Parathyroid adenoma (tissue), 2 donors: ENCODE results near the gene SNX27.
"Not testable (repeated sequence)": the region's sequence is repeated elsewhere in the genome, so short reads cannot be mapped to it uniquely, and the experiment has no call there.

ENCODE experiments used
- H2AFZ ChIP-seq: fragments of 300-600 bp; sonication (generic); one replicate; pipeline ENCODE4 v1.7.0; 2017; ENCODE audit warnings: antibody characterized with exemption, mild to moderate bottlenecking
- H3K27ac ChIP-seq: fragments of 300-600 bp; sonication (generic); one replicate; pipeline ENCODE4 v1.7.0; 2017
- H3K27me3 ChIP-seq: fragments of 300-600 bp; sonication (generic); one replicate; pipeline ENCODE4 v1.7.0; 2017; ENCODE audit warnings: low read length; ENCODE audit not compliant: control insufficient read depth, insufficient read depth
- H3K36me3 ChIP-seq: fragments of 300-600 bp; sonication (generic); one replicate; pipeline ENCODE4 v1.7.0; 2017; ENCODE audit warnings: low read length; ENCODE audit not compliant: control insufficient read depth, insufficient read depth
- H3K4me1 ChIP-seq: fragments of 300-600 bp; sonication (generic); one replicate; pipeline ENCODE4 v1.7.0; 2017; ENCODE audit warnings: control low read depth
- H3K4me2 ChIP-seq: fragments of 300-600 bp; sonication (generic); one replicate; pipeline ENCODE4 v1.7.0; 2017; ENCODE audit warnings: low read length
- H3K4me3 ChIP-seq: fragments of 300-600 bp; sonication (generic); one replicate; pipeline ENCODE4 v1.7.0; 2017; ENCODE audit warnings: low read depth, low read length
- H3K79me2 ChIP-seq: fragments of 300-600 bp; sonication (generic); one replicate; pipeline ENCODE4 v1.7.0; 2017; ENCODE audit warnings: control low read depth
- H3K9ac ChIP-seq: fragments of 300-600 bp; sonication (generic); one replicate; pipeline ENCODE4 v1.7.0; 2017; ENCODE audit warnings: mild to moderate bottlenecking
- H3K9me3 ChIP-seq: fragments of 300-600 bp; sonication (generic); one replicate; pipeline ENCODE4 v1.7.0; 2017; ENCODE audit warnings: low read length; ENCODE audit not compliant: control insufficient read depth
- CTCF ChIP-seq: fragments of 300-600 bp; sonication (generic); IDR thresholded peaks from one replicate; pipeline ENCODE4 v1.7.0; 2017; ENCODE audit warnings: antibody characterized with exemption, mild to moderate bottlenecking
- donor health status: primary hyperparathyroidism.

SNX27 gene

GRCh38 chr1:151641229-151641628 is 29.4 kb downstream of the SNX27 start:
- Histone ChIP-seq H3K27ac (no peak overlapping the region), H3K36me3 (no peaks in the 10 kb centered on the region), H3K9me3 (no peaks in the 10 kb centered on the region), H3K4me3 (no peak overlapping the region), H3K27me3 (no peaks in the 10 kb centered on the region), H3K9ac (no peak overlapping the region), H3K79me2 (peaks cover 6% of the 10 kb centered on the region), H3K4me2 (no peak overlapping the region), H3K4me1 (peaks cover 4% of the 10 kb centered on the region), H2AFZ (no peak overlapping the region)
- no peak for TF ChIP-seq CTCF

GRCh38 chr1:151643085-151643484 is 31.2 kb downstream of the SNX27 start:
- not testable (repeated sequence) for H3K27ac ChIP-seq, H3K79me2 ChIP-seq, H3K4me1 ChIP-seq, H3K36me3 ChIP-seq, H3K9ac ChIP-seq, H2AFZ ChIP-seq, H3K4me2 ChIP-seq, H3K4me3 ChIP-seq, H3K9me3 ChIP-seq, H3K27me3 ChIP-seq

- no peak for TF ChIP-seq CTCF
- no peaks in the 10 kb centered on the region for H3K9me3 ChIP-seq
- H3K4me2 ChIP-seq, result no peak overlapping the region
- H3K36me3 ChIP-seq, result no peaks in the 10 kb centered on the region
- H3K27me3 ChIP-seq, result no peaks in the 10 kb centered on the region
- H3K79me2 ChIP-seq, result peaks cover 8% of the 10 kb centered on the region
- no peak overlapping the region for H3K9ac ChIP-seq
- H3K4me3 ChIP-seq, result no peak overlapping the region
- H2AFZ ChIP-seq, result no peak overlapping the region
- no peak overlapping the region for H3K27ac ChIP-seq
- H3K4me1 ChIP-seq, result no peaks in the 10 kb centered on the region
These were observed 32.2 kb downstream of the SNX27 start for GRCh38 chr1:151644001-151644400.

GRCh38 chr1:151653397-151653796 is 41.5 kb downstream of the SNX27 start:
- TF ChIP-seq CTCF, result no peak
- H3K4me2 ChIP-seq, result no peak overlapping the region
- no peaks in the 10 kb centered on the region for H3K36me3 ChIP-seq
- H3K79me2 ChIP-seq, result peaks cover 9% of the 10 kb centered on the region
- no peaks in the 10 kb centered on the region for H3K9me3 ChIP-seq
- H2AFZ ChIP-seq, result no peak overlapping the region
- H3K4me3 ChIP-seq, result no peak overlapping the region
- no peaks in the 10 kb centered on the region for H3K4me1 ChIP-seq
- H3K27me3 ChIP-seq, result no peaks in the 10 kb centered on the region
- H3K27ac ChIP-seq, result no peak overlapping the region
- H3K9ac ChIP-seq, result no peak overlapping the region

GRCh38 chr1:151655371-151655770 is 43.5 kb downstream of the SNX27 start:
- H3K4me3 ChIP-seq, result no peak overlapping the region
- H3K36me3 ChIP-seq, result no peaks in the 10 kb centered on the region
- no peak overlapping the region for H3K27ac ChIP-seq
- TF ChIP-seq CTCF, result no peak
- H3K9ac ChIP-seq, result no peak overlapping the region
- H2AFZ ChIP-seq, result no peak overlapping the region
- H3K79me2 ChIP-seq, result peaks cover 6% of the 10 kb centered on the region
- no peaks in the 10 kb centered on the region for H3K27me3 ChIP-seq
- H3K9me3 ChIP-seq, result no peaks in the 10 kb centered on the region
- H3K4me1 ChIP-seq, result no peaks in the 10 kb centered on the region
- H3K4me2 ChIP-seq, result no peak overlapping the region
